H1 (cell line): ENCODE results near the gene UGT1A8.
"Not testable (repeated sequence)": the region's sequence is repeated elsewhere in the genome, so short reads cannot be mapped to it uniquely, and the experiment has no call there.

ENCODE experiments used
- SP1 ChIP-seq: IDR thresholded peaks from 2 replicates; pipeline ENCODE4 v1.6.1; 2011; ENCODE audit warnings: low read depth, low read length
- TEAD4 ChIP-seq: IDR thresholded peaks from 2 replicates; pipeline ENCODE4 v1.6.1; 2012; ENCODE audit warnings: low read depth, low read length, inconsistent platforms, mixed read lengths
- ZNF274 ChIP-seq: IDR thresholded peaks from 2 replicates; pipeline ENCODE4 v1.7.0; 2012; ENCODE audit warnings: low read length, borderline replicate concordance; ENCODE audit errors: extremely low read depth
- TF ChIP-seq, protein P1 (sequence below), 3 experiments: IDR thresholded peaks; 1 replicate in 2 of 3; 2 replicates in 1 of 3; pipeline versions ENCODE4 v1.5.1 to v1.6.1; 2011; ENCODE audit warnings: low read length in 3 of 3, mild to moderate bottlenecking in 3 of 3, inconsistent platforms in 2 of 3, low read depth in 1 of 3, moderate library complexity in 1 of 3; ENCODE audit not compliant: insufficient read depth in 1 of 3; ENCODE audit errors: control extremely low read depth in 1 of 3

DNA sequence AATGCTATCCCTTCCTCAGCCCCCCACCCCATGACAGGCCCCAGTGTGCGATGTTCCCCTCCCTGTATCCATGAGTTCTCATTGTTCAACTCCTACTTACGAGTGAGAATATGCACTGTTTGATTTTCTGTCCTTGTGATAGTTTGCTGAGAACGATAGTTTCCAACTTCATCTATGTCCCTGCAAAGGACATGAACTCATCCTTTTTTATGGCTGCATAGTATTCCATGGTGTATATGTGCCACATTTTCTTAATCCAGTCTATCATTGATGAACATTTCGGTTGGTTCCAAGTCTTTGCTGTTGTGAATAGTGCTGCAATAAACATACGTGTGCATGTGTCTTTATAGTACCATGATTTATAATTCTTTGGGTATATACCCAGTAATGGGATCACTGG is 4.4 kb downstream of the UGT1A8 start:
- TF ChIP-seq TEAD4, ZNF274, SP1: not testable (repeated sequence)
- TF ChIP-seq, protein P1, sequence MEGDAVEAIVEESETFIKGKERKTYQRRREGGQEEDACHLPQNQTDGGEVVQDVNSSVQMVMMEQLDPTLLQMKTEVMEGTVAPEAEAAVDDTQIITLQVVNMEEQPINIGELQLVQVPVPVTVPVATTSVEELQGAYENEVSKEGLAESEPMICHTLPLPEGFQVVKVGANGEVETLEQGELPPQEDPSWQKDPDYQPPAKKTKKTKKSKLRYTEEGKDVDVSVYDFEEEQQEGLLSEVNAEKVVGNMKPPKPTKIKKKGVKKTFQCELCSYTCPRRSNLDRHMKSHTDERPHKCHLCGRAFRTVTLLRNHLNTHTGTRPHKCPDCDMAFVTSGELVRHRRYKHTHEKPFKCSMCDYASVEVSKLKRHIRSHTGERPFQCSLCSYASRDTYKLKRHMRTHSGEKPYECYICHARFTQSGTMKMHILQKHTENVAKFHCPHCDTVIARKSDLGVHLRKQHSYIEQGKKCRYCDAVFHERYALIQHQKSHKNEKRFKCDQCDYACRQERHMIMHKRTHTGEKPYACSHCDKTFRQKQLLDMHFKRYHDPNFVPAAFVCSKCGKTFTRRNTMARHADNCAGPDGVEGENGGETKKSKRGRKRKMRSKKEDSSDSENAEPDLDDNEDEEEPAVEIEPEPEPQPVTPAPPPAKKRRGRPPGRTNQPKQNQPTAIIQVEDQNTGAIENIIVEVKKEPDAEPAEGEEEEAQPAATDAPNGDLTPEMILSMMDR (IDR thresholded peaks at IDR 0.05; ENCODE audit: control extremely low read depth in 1 of 3, insufficient read depth in 1 of 3, low read depth in 1 of 3, low read length in 3 of 3), result not testable (repeated sequence)
